PC-3 (cell line): ENCODE data around the gene PDZD2. TPM values are rescaled to one million over a fixed set of nuclear protein-coding genes. Genes with fewer than 3 reads are reported as not detected.

Source experiments
- ATAC-seq: fragments of 200-7000 bp; cut with Tn5 transposase; 2 replicates; pipeline ENCODE4 v1.9.1; 2020; ENCODE audit warnings: mild to moderate bottlenecking, moderate library complexity
- BruUV-seq: library from RNA; stranded (reverse); fragments of 400-500 nt; replicated peaks from 2 replicates; lab custom pipeline; 2021; lab: Mats Ljungman, UMichigan
- CTCF ChIA-PET: fragments of 300-600 bp; sonication (Branson Sonifier 250); formaldehyde crosslinking; loops from one replicate; lab custom pipeline; 2022; ENCODE audit warnings: antibody characterized with exemption; lab: Charles Lee
- POLR2A ChIA-PET: fragments of 300-600 bp; sonication (Branson Sonifier 250); formaldehyde crosslinking; loops from one replicate; lab custom pipeline; 2022; ENCODE audit warnings: antibody characterized with exemption; ENCODE audit not compliant: unreplicated experiment; lab: Charles Lee
- DNase-seq: peaks from one replicate; pipeline ENCODE4 v3.0.0-alpha.2; 2015
- H2AFZ ChIP-seq: fragments of 300-600 bp; sonication (generic); 2 replicates; pipeline ENCODE4 v1.6.0; 2016; ENCODE audit warnings: antibody characterized with exemption, low read length
- H3F3A ChIP-seq: fragments of 300-600 bp; sonication (generic); one replicate; pipeline ENCODE4 v1.6.0; 2017; ENCODE audit warnings: antibody characterized with exemption, low read length, control low read depth, mild to moderate bottlenecking; ENCODE audit not compliant: unreplicated experiment
- H3K27ac ChIP-seq: fragments of 300-600 bp; sonication (generic); 2 replicates; pipeline ENCODE4 v1.5.1; 2016; ENCODE audit warnings: mild to moderate bottlenecking, low read length
- H3K27me3 ChIP-seq: fragments of 300-600 bp; sonication (generic); 2 replicates; pipeline ENCODE4 v1.6.1; 2016; ENCODE audit warnings: low read length, mixed read lengths
- H3K36me3 ChIP-seq: fragments of 300-600 bp; sonication (generic); 2 replicates; pipeline ENCODE4 v1.6.1; 2016; ENCODE audit warnings: low read depth, mixed run types, low read length, mixed read lengths
- H3K4me1 ChIP-seq: fragments of 300-600 bp; sonication (generic); 2 replicates; pipeline ENCODE4 v1.5.1; 2016; ENCODE audit warnings: low read length; ENCODE audit not compliant: insufficient read depth
- H3K4me2 ChIP-seq: fragments of 300-600 bp; sonication (generic); 2 replicates; pipeline ENCODE4 v1.6.0; 2016; ENCODE audit warnings: low read length
- H3K4me3 ChIP-seq: fragments of 300-600 bp; sonication (generic); 2 replicates; pipeline ENCODE4 v1.5.1; 2016; ENCODE audit warnings: mild to moderate bottlenecking, low read length, mixed read lengths
- H3K79me2 ChIP-seq: fragments of 300-600 bp; sonication (generic); 2 replicates; pipeline ENCODE4 v1.6.1; 2017; ENCODE audit warnings: low read length, mixed read lengths
- H3K9ac ChIP-seq: fragments of 300-600 bp; sonication (generic); 2 replicates; pipeline ENCODE4 v1.6.0; 2016; ENCODE audit warnings: mild to moderate bottlenecking, low read length
- H3K9me2 ChIP-seq: fragments of 300-600 bp; sonication (generic); replicated peaks from 2 replicates; pipeline ENCODE4 v1.6.1; 2016; ENCODE audit warnings: mixed run types, low read length, mixed read lengths
- H3K9me3 ChIP-seq: fragments of 300-600 bp; sonication (generic); 2 replicates; pipeline ENCODE4 v1.6.1; 2016; ENCODE audit warnings: low read length, mixed read lengths
- H4K20me1 ChIP-seq: fragments of 300-600 bp; sonication (generic); 2 replicates; pipeline ENCODE4 v1.6.1; 2016; ENCODE audit warnings: low read length, mixed read lengths
- CTCF ChIP-seq: fragments of 300-600 bp; sonication (generic); conservative IDR thresholded peaks from 2 replicates; pipeline ENCODE4 v1.5.1; 2017; ENCODE audit warnings: antibody characterized with exemption, low read depth, mild to moderate bottlenecking, low read length
- EZH2 ChIP-seq: fragments of 300-600 bp; sonication (generic); IDR thresholded peaks from one replicate; pipeline ENCODE4 v1.6.1; 2017; ENCODE audit warnings: antibody characterized with exemption, mild to moderate bottlenecking, low read length; ENCODE audit not compliant: unreplicated experiment
- EZH2phosphoT487 ChIP-seq: fragments of 300-600 bp; sonication (generic); IDR thresholded peaks from 2 replicates; pipeline ENCODE4 v1.6.1; 2018; ENCODE audit warnings: mild to moderate bottlenecking, antibody characterized with exemption, low read length, borderline replicate concordance
- intact Hi-C: fragments of 100-400 bp; cut with micrococcal nuclease; formaldehyde crosslinking; loops from 2 replicates; pipeline ENCODE4 v1.9.0; 2023
- total RNA-seq: library from RNA; depleted of rRNA; stranded (reverse); fragments of >200 nt; gene quantifications from 2 replicates; pipeline ENCODE4 v1.2.3, GENCODE V29; 2014

PDZD2 gene
- total RNA-seq, 1 experiment from 2014 or later: 2.0 TPM

- ChIA-PET POLR2A (no interaction called here), CTCF (no interaction called here)
- Histone ChIP-seq H4K20me1 (no peaks in the 10 kb centered on the region), H3K36me3 (no peaks in the 10 kb centered on the region; the same call in 1 of the 2 replicates), H3K4me3 (no peak overlapping the region; the same call in 1 of the 2 replicates), H3K4me2 (peak overlapping the region; percentile 35), H3F3A (no peaks in the 10 kb centered on the region), H3K79me2 (no peaks in the 10 kb centered on the region), H3K4me1 (peaks cover 14% of the 10 kb centered on the region), H3K9me3 (no peaks in the 10 kb centered on the region), H3K9me2 (no peaks in the 10 kb centered on the region), H3K9ac (no peak overlapping the region), H3K27me3 (no peaks in the 10 kb centered on the region), H3K27ac (no peak overlapping the region), H2AFZ (no peak overlapping the region)
- intact Hi-C loops: loop anchor here (10.0 kb wide), 1 partner anchor 128 kb away; no protein-coding TSS in a partner anchor
- DNase-seq: peak; percentile 64
- TF ChIP-seq EZH2phosphoT487 (no peak), CTCF (no peak), EZH2 (no peak)
- ATAC-seq: peak; percentile 79
- BruUV-seq: no TSS peak
Observed at GRCh38 chr5:31982621-31983020, 343.7 kb downstream of the PDZD2 start.

GRCh38 chr5:31983851-31984250 lies 344.9 kb downstream of the PDZD2 start:
- no peaks in the 10 kb centered on the region for H3K79me2 ChIP-seq
- no peaks in the 10 kb centered on the region; the same call in 1 of the 2 replicates for H3K36me3 ChIP-seq
- no peak overlapping the region for H2AFZ ChIP-seq
- no peak overlapping the region for H3K4me3 ChIP-seq
- TF ChIP-seq CTCF: no peak
- no peak for TF ChIP-seq EZH2phosphoT487
- TF ChIP-seq EZH2: no peak
- no peak overlapping the region for H3K4me2 ChIP-seq
- CTCF ChIA-PET: interaction anchor here (0.6 kb wide), 1 partner anchor 46 kb away, joined by 3 read pairs; no protein-coding TSS in a partner anchor
- no TSS peak for BruUV-seq
- intact Hi-C loops: loop anchor here (10.0 kb wide), 1 partner anchor 129 kb away; no protein-coding TSS in a partner anchor
- H3F3A ChIP-seq: no peaks in the 10 kb centered on the region
- no peaks in the 10 kb centered on the region for H4K20me1 ChIP-seq
- ATAC-seq (no peak), DNase-seq (no peak)
- H3K4me1 ChIP-seq: peaks cover 26% of the 10 kb centered on the region
- H3K27me3 ChIP-seq: no peaks in the 10 kb centered on the region
- H3K27ac ChIP-seq: no peak overlapping the region
- no peaks in the 10 kb centered on the region for H3K9me2 ChIP-seq
- H3K9ac ChIP-seq: no peak overlapping the region
- H3K9me3 ChIP-seq: no peaks in the 10 kb centered on the region
- POLR2A ChIA-PET: no interaction called here

- H3K9me2 ChIP-seq: no peaks in the 10 kb centered on the region
- POLR2A ChIA-PET: interaction anchor here (0.6 kb wide), 1 partner anchor 22 kb away, joined by 4 read pairs; no protein-coding TSS in a partner anchor
Observed at GRCh38 chr5:31984691-31985090, 345.8 kb downstream of the PDZD2 start.

More at GRCh38 chr5:31984691-31985090, 345.8 kb downstream of the PDZD2 start:
- intact Hi-C loops: loop anchor here (5.0 to 10.0 kb wide), 3 partner anchors 73 to 157 kb away; no protein-coding TSS in a partner anchor
- Histone ChIP-seq H3K9me3 (no peaks in the 10 kb centered on the region), H2AFZ (no peak overlapping the region), H3K4me3 (no peak overlapping the region), H3K27ac (no peak overlapping the region), H3K4me2 (no peak overlapping the region), H3K4me1 (peaks cover 34% of the 10 kb centered on the region), H3K27me3 (no peaks in the 10 kb centered on the region), H3K9ac (no peak overlapping the region), H3K79me2 (no peaks in the 10 kb centered on the region), H4K20me1 (no peaks in the 10 kb centered on the region), H3F3A (no peaks in the 10 kb centered on the region), H3K36me3 (no peaks in the 10 kb centered on the region; the same call in 1 of the 2 replicates)
- DNase-seq (no peak), ATAC-seq (no peak)
- no TSS peak for BruUV-seq
- CTCF ChIA-PET: interaction anchor here (0.5 kb wide), 1 partner anchor 67 kb away, joined by 3 read pairs; no protein-coding TSS in a partner anchor
- TF ChIP-seq CTCF (no peak), EZH2phosphoT487 (no peak), EZH2 (no peak)
